DOHH2 (cell line): ENCODE data around the gene NR1H2.

Source experiments
- EZH2phosphoT487 ChIP-seq: fragments of 200-600 bp; sonication (generic); IDR thresholded peaks from 2 replicates; pipeline ENCODE4 v1.6.1; 2017; ENCODE audit warnings: borderline replicate concordance, mild to moderate bottlenecking, antibody characterized with exemption, low read length, moderate library complexity, mixed read lengths
- TF ChIP-seq, protein P1 (sequence below): fragments of 200-600 bp; sonication (generic); IDR thresholded peaks from one replicate; pipeline ENCODE4 v1.5.1; 2014; ENCODE audit warnings: antibody characterized with exemption, mild to moderate bottlenecking, low read depth, low read length; ENCODE audit not compliant: poor library complexity, severe bottlenecking

DNA sequence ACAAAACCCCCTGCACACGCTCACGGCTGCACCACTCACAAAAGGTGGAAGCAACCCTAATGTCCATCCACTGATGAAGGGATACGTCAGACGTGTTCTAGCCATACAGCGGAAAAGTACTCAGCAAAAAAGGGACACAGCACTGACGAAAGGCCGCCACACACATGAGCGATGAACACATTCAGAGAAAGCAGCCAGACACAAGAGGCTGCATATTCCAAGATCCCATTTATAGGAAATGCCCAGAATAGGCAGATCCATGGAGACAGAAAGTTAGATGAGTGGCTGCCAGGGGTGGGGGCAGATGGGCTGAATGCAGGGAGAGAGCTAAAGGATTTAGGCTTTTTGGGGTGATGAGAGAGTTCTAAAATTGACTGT lies 11.6 kb downstream of the NR1H2 start:
- TF ChIP-seq, protein P1, sequence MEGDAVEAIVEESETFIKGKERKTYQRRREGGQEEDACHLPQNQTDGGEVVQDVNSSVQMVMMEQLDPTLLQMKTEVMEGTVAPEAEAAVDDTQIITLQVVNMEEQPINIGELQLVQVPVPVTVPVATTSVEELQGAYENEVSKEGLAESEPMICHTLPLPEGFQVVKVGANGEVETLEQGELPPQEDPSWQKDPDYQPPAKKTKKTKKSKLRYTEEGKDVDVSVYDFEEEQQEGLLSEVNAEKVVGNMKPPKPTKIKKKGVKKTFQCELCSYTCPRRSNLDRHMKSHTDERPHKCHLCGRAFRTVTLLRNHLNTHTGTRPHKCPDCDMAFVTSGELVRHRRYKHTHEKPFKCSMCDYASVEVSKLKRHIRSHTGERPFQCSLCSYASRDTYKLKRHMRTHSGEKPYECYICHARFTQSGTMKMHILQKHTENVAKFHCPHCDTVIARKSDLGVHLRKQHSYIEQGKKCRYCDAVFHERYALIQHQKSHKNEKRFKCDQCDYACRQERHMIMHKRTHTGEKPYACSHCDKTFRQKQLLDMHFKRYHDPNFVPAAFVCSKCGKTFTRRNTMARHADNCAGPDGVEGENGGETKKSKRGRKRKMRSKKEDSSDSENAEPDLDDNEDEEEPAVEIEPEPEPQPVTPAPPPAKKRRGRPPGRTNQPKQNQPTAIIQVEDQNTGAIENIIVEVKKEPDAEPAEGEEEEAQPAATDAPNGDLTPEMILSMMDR = no peak
- no peak for TF ChIP-seq EZH2phosphoT487
